Mesenchymal stem cell (in vitro differentiated cells and primary cell): ENCODE results near the gene CHST3.

Experiments used
- DNase-seq: peaks from one replicate; pipeline ENCODE4 v3.0.0-alpha.2; 2013
- H2AFZ ChIP-seq: one replicate; pipeline ENCODE4 v1.6.1; 2013; ENCODE audit warnings: low read depth, mild to moderate bottlenecking, control low read depth, inconsistent platforms, low read length, moderate library complexity
- H2AK5ac ChIP-seq: 2 replicates; pipeline ENCODE4 v1.6.1; 2013; ENCODE audit warnings: low read length, moderate library complexity, mild to moderate bottlenecking, inconsistent platforms; ENCODE audit not compliant: severe bottlenecking
- H2BK120ac ChIP-seq: one replicate; pipeline ENCODE4 v1.6.1; 2013; ENCODE audit warnings: low read depth, mild to moderate bottlenecking, inconsistent platforms, low read length, moderate library complexity
- H2BK12ac ChIP-seq, 2 experiments: one replicate each; pipeline ENCODE4 v1.6.1; 2013; ENCODE audit warnings: inconsistent platforms in 2 of 2, low read length in 2 of 2, mild to moderate bottlenecking in 2 of 2, moderate library complexity in 2 of 2, control low read depth in 1 of 2
- H2BK15ac ChIP-seq: one replicate; pipeline ENCODE4 v1.6.1; 2013; ENCODE audit warnings: mild to moderate bottlenecking, low read depth, inconsistent platforms; ENCODE audit not compliant: poor library complexity, severe bottlenecking
- H2BK5ac ChIP-seq: 2 replicates; pipeline ENCODE4 v1.6.1; 2013; ENCODE audit warnings: low read depth, mild to moderate bottlenecking, low read length, control low read depth, inconsistent platforms; ENCODE audit not compliant: poor library complexity, severe bottlenecking
- H3K14ac ChIP-seq, 2 experiments: one replicate each; pipeline ENCODE4 v1.6.1; 2013; ENCODE audit warnings: inconsistent platforms in 2 of 2, low read length in 2 of 2, control low read depth in 1 of 2, mild to moderate bottlenecking in 1 of 2, moderate library complexity in 1 of 2
- H3K18ac ChIP-seq, 2 experiments: one replicate each; pipeline ENCODE4 v1.6.1; 2013; ENCODE audit warnings: inconsistent platforms in 2 of 2, low read length in 2 of 2, control low read depth in 1 of 2, low read depth in 1 of 2, mild to moderate bottlenecking in 1 of 2
- H3K23ac ChIP-seq, 2 experiments: one replicate each; pipeline ENCODE4 v1.6.1; 2013; ENCODE audit warnings: inconsistent platforms in 2 of 2, low read length in 2 of 2, mild to moderate bottlenecking in 2 of 2, moderate library complexity in 2 of 2, control low read depth in 1 of 2
- H3K27ac ChIP-seq: 2 replicates; pipeline ENCODE4 v1.5.1; 2013; ENCODE audit warnings: mild to moderate bottlenecking, moderate library complexity, low read length, control low read depth, inconsistent platforms; ENCODE audit not compliant: poor library complexity, severe bottlenecking
- H3K27me3 ChIP-seq, 2 experiments: 2 replicates each; pipeline versions ENCODE4 v1.6.1 to v1.7.0; 2013; ENCODE audit warnings: low read length in 2 of 2, mild to moderate bottlenecking in 2 of 2, moderate library complexity in 2 of 2, control low read depth in 1 of 2, inconsistent platforms in 1 of 2; ENCODE audit not compliant: control insufficient read depth in 1 of 2, insufficient read depth in 1 of 2
- H3K36me3 ChIP-seq, 2 experiments: 2 replicates each; pipeline versions ENCODE4 v1.6.1 to v1.7.0; 2013; ENCODE audit warnings: low read length in 2 of 2, control low read depth in 1 of 2, inconsistent platforms in 1 of 2, low read depth in 1 of 2, mild to moderate bottlenecking in 1 of 2; ENCODE audit not compliant: insufficient read depth in 2 of 2, control insufficient read depth in 1 of 2
- H3K4ac ChIP-seq, 2 experiments: one replicate each; pipeline ENCODE4 v1.6.1; 2013; ENCODE audit warnings: inconsistent platforms in 2 of 2, low read length in 2 of 2, mild to moderate bottlenecking in 2 of 2, moderate library complexity in 2 of 2, control low read depth in 1 of 2, low read depth in 1 of 2
- H3K4me1 ChIP-seq: 2 replicates; pipeline ENCODE4 v1.6.1; 2013; ENCODE audit warnings: low read depth, low read length, control low read depth; ENCODE audit not compliant: control insufficient read depth, insufficient read depth
- H3K4me2 ChIP-seq: 2 replicates; pipeline ENCODE4 v1.6.1; 2013; ENCODE audit warnings: low read length, mild to moderate bottlenecking, inconsistent platforms; ENCODE audit not compliant: poor library complexity, severe bottlenecking
- H3K4me3 ChIP-seq, 2 experiments: 2 replicates each; pipeline versions ENCODE4 v1.5.1 to v1.7.0; 2013; ENCODE audit warnings: low read length in 2 of 2, mild to moderate bottlenecking in 2 of 2, control low read depth in 1 of 2, low read depth in 1 of 2; ENCODE audit not compliant: insufficient read depth in 1 of 2
- H3K79me1 ChIP-seq: replicated peaks from 2 replicates; pipeline ENCODE4 v1.6.1; 2013; ENCODE audit warnings: mild to moderate bottlenecking, control low read depth, low read length, inconsistent platforms; ENCODE audit not compliant: poor library complexity, severe bottlenecking
- H3K9ac ChIP-seq: 2 replicates; pipeline ENCODE4 v1.7.0; 2013; ENCODE audit warnings: mild to moderate bottlenecking, low read length, moderate library complexity
- H3K9me3 ChIP-seq: 2 replicates; pipeline ENCODE4 v1.7.0; 2013; ENCODE audit warnings: mild to moderate bottlenecking, low read length; ENCODE audit not compliant: control insufficient read depth
- H4K8ac ChIP-seq: one replicate; pipeline ENCODE4 v1.6.1; 2013; ENCODE audit warnings: inconsistent platforms, mild to moderate bottlenecking, low read length, moderate library complexity
- H4K91ac ChIP-seq: one replicate; pipeline ENCODE4 v1.6.1; 2013; ENCODE audit warnings: mild to moderate bottlenecking, low read length, inconsistent platforms
- WGBS: methylation state at CpG from one replicate; pipeline ENCODE4 v1.1.7; 2013; ENCODE audit warnings: mixed read lengths; 5-methylcytosine and 5-hydroxymethylcytosine counted together

The CHST3 gene

GRCh38 chr10:72012796-72013195 is 48.6 kb downstream of the CHST3 start:
- H3K36me3 ChIP-seq = peaks cover 22 to 32% of the 10 kb centered on the region in 2 experiments
- H3K4me2 ChIP-seq = no peak overlapping the region
- no peak overlapping the region for H3K27ac ChIP-seq
- H3K79me1 ChIP-seq = peaks cover 10% of the 10 kb centered on the region
- no peak overlapping the region for H3K23ac ChIP-seq
- whole genome bisulfite sequencing = 90% methylated on average over 7 of the region's 7 CpGs
- no peak overlapping the region for H2BK5ac ChIP-seq
- no peak overlapping the region for H2BK120ac ChIP-seq
- H3K9ac ChIP-seq = no peak overlapping the region
- DNase-seq = no peak
- H2BK12ac ChIP-seq = no peak overlapping the region
- no peak overlapping the region for H4K8ac ChIP-seq
- peaks cover 0 to 5% of the 10 kb centered on the region in 2 experiments for H3K27me3 ChIP-seq
- H2AFZ ChIP-seq = no peak overlapping the region
- no peak overlapping the region for H2AK5ac ChIP-seq
- H3K4me3 ChIP-seq = no peak overlapping the region
- H4K91ac ChIP-seq = no peak overlapping the region
- no peak overlapping the region for H2BK15ac ChIP-seq
- H3K9me3 ChIP-seq = no peaks in the 10 kb centered on the region
- H3K4ac ChIP-seq = peak overlapping the region in 1 of 2 experiments; percentile 46
- H3K4me1 ChIP-seq = peaks cover 19% of the 10 kb centered on the region
- no peak overlapping the region for H3K14ac ChIP-seq
- H3K18ac ChIP-seq = no peak overlapping the region

GRCh38 chr10:72013202-72013945 is 49.2 kb downstream of the CHST3 start:
- H3K9me3 ChIP-seq = no peaks in the 10 kb centered on the region
- H3K4me2 ChIP-seq = no peak overlapping the region
- 93% methylated on average over 13 of the region's 13 CpGs for WGBS
- H3K4me1 ChIP-seq = peaks cover 23% of the 10 kb centered on the region
- H3K36me3 ChIP-seq = peaks cover 16 to 26% of the 10 kb centered on the region in 2 experiments
- peaks cover 0 to 7% of the 10 kb centered on the region in 2 experiments for H3K27me3 ChIP-seq
- H4K8ac ChIP-seq = no peak overlapping the region
- H3K23ac ChIP-seq = no peak overlapping the region
- H3K14ac ChIP-seq = peak overlapping the region in 1 of 2 experiments; percentile 19
- DNase-seq = no peak
- no peak overlapping the region for H3K18ac ChIP-seq
- no peak overlapping the region for H2BK120ac ChIP-seq
- peak overlapping the region; percentile 78 for H4K91ac ChIP-seq
- no peak overlapping the region for H3K4me3 ChIP-seq
- no peak overlapping the region for H3K9ac ChIP-seq
- no peak overlapping the region for H2AFZ ChIP-seq
- H2BK5ac ChIP-seq = no peak overlapping the region
- no peak overlapping the region for H2BK15ac ChIP-seq
- no peak overlapping the region for H2AK5ac ChIP-seq
- peak overlapping the region in 1 of 2 experiments; percentile 75 for H2BK12ac ChIP-seq
- peaks cover 6% of the 10 kb centered on the region for H3K79me1 ChIP-seq
- H3K27ac ChIP-seq = no peak overlapping the region
- peak overlapping the region in 1 of 2 experiments; percentile 46 for H3K4ac ChIP-seq

- no peak overlapping the region for H2BK120ac ChIP-seq
- peak overlapping the region in 1 of 2 experiments; percentile 27 for H3K14ac ChIP-seq
- no peak overlapping the region for H3K4me3 ChIP-seq
- 57% methylated on average over 1 of the region's 2 CpGs for WGBS
- peaks cover 13 to 20% of the 10 kb centered on the region in 2 experiments for H3K36me3 ChIP-seq
- no peak overlapping the region for H2BK15ac ChIP-seq
- no peak overlapping the region for H2BK5ac ChIP-seq
- no peak overlapping the region for H3K4me2 ChIP-seq
- no peak overlapping the region for H2BK12ac ChIP-seq
- peaks cover 0 to 7% of the 10 kb centered on the region in 2 experiments for H3K27me3 ChIP-seq
- H3K9me3 ChIP-seq = no peaks in the 10 kb centered on the region
- no peak overlapping the region for H2AK5ac ChIP-seq
- H2AFZ ChIP-seq = no peak overlapping the region
- no peak overlapping the region for H3K18ac ChIP-seq
- peaks cover 15% of the 10 kb centered on the region for H3K4me1 ChIP-seq
- peak overlapping the region; percentile 48 for H4K8ac ChIP-seq
- peaks cover 4% of the 10 kb centered on the region for H3K79me1 ChIP-seq
- no peak overlapping the region for H4K91ac ChIP-seq
- H3K9ac ChIP-seq = no peak overlapping the region
- no peak for DNase-seq
- H3K23ac ChIP-seq = no peak overlapping the region
- no peak overlapping the region for H3K4ac ChIP-seq
- no peak overlapping the region for H3K27ac ChIP-seq
These were observed 50.0 kb downstream of the CHST3 start for GRCh38 chr10:72014197-72014596.

- Histone ChIP-seq H2AK5ac (no peak overlapping the region), H3K4ac (no peak overlapping the region), H3K4me3 (no peak overlapping the region), H2BK12ac (peak overlapping the region in 1 of 2 experiments; percentile 37), H3K36me3 (peaks cover 13 to 20% of the 10 kb centered on the region in 2 experiments), H3K27ac (no peak overlapping the region), H2BK120ac (no peak overlapping the region), H4K8ac (no peak overlapping the region), H3K9ac (no peak overlapping the region), H3K4me2 (no peak overlapping the region), H2AFZ (no peak overlapping the region), H2BK5ac (no peak overlapping the region), H3K18ac (no peak overlapping the region), H3K23ac (no peak overlapping the region), H3K14ac (no peak overlapping the region), H3K79me1 (peaks cover 4% of the 10 kb centered on the region), H3K4me1 (peaks cover 8% of the 10 kb centered on the region), H2BK15ac (no peak overlapping the region), H3K9me3 (no peaks in the 10 kb centered on the region), H4K91ac (no peak overlapping the region), H3K27me3 (peaks cover 0 to 7% of the 10 kb centered on the region in 2 experiments)
- WGBS = 91% methylated on average over 9 of the region's 10 CpGs
- no peak for DNase-seq
These were observed 50.7 kb downstream of the CHST3 start for GRCh38 chr10:72014785-72015480.
